Hematopoietic multipotent progenitor cell treated with erythropoietin and hydrocortisone succinate and interleukin-3 and kit ligand, for 4 days (in vitro differentiated cells): ENCODE data around the gene METAP1.

Source experiments
- DNase-seq: peaks from one replicate; pipeline ENCODE4 v3.0.0-alpha.2; 2015

The METAP1 gene

DNA sequence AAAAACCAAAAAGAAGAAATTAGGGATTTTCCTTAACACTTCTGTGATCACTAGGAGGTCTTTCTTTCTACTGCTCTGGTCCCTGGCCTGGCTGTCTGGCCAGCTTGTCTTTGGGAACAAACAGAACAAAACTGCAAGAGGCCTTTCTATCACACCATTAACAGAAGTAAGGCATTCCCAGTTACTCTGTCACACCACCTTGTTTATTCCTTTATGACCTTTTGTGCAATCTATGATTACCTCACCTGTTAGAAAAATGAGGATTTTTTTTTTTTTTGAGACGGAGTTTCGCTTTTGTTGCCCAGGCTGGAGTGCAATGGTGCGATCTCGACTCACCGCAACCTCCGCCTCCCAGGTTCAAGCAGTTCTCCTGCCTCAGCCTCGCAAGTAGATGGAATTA, 3.0 kb downstream of the METAP1 start:
- no peak for DNase-seq

DNA sequence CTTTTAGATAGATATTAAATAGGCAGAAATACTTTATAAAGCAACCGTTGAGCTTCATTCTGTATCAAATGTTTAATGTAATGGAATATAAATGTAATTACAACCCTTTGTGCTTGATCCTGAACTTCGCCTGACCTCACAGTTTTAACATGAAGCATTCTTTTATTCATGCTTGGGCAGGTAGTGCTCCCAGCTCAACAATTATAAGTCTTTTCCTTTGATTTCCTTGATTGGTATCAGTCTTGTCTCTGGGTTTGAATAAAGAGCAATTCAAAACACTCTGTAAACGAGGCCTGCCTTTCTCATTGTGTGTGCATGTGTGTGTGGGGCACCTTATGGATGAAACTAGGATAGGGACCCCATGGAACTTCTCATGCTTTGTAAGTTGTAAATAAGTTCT, 6.8 kb downstream of the METAP1 start:
- no peak for DNase-seq

DNA sequence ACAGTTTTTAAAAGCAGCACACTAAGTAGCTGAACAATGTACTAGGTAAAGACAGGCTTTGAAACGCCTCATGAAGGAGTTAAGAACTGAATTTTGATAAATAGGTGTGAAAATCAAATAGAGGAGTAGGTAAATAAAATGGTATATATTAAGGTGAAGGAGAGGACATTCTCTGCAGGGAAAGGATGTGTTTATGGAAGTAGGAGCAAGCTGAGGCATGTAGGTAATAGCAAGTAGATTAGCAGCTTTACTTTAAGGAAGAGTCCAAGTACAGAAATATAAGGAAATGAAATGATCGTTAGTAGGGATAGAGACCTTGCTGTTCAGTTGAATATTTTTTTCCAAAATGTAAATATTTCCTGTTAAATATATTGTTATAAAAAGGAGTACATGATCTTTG, 12.5 kb downstream of the METAP1 start:
- DNase-seq: no peak

DNA sequence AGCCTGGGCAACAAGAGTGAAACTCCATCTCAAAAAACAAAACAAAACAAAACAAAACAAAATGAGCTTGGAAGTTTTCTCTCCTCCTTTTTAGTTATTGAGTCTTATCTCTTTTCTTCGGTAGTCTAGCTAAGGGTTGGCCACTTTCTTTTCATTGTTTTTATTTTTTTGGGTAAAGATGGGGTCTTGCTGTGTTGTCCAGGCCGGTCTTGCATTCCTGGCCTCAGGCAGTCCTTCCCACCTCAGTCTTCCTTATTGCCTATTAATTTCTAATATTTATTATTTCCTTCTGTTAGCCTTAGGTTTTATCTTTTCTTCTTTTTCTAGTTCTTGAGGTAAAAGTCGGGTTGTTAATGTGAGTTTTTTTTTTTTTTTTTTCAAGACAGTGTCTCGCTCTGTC, 16.4 kb downstream of the METAP1 start:
- DNase-seq: no peak

DNA sequence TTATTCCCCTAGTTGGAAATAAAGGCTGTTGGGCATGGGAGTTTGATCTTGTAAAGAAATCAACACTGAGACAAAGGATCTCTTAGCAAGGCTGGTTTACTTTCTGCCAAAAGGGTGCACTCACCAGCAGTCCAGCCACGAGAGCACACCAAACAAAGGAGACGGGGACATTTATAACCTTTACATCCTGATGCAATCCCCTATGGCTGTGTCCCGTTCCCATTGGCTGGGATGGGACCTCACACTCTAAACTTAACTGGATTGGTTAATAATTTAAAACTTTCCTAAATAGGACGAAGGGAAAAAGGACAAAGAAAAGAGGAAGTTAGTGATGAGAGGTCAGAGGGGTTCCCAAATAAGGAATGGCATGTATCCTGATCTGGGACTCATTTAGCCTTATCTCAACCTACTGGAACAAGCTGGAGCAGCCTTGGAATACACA, 17.9 kb downstream of the METAP1 start:
- no peak for DNase-seq

DNA sequence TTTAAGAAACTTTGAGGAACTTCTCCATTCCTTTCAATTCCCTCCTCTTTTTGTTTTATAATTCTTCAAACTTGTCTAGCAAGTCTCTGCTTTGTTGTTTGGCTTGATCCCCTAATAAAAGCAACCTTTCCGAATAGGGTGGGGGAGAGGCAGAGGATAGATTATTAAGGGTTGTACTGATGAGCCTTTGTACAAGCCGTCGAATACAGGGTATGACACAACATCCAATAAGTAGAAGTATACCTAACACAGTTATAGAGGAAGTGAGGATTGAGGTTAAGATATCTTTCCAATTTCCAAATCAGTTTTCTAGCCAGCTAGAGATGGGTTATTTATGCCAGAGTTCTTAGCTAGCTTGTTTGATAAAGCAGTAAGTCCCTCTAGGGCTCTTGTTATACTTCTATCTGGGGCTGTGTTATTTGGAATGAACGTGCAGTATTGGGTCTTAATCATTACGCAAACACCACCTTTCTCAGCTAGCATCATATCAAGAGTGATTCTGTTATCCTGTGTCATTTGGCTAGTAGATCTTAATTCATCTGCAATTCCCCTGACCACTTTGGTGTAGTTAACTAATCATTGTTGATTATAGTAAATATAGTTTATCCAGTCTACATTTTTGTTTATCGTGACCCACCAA, 18.5 kb downstream of the METAP1 start:
- peak; percentile 13 for DNase-seq

DNA sequence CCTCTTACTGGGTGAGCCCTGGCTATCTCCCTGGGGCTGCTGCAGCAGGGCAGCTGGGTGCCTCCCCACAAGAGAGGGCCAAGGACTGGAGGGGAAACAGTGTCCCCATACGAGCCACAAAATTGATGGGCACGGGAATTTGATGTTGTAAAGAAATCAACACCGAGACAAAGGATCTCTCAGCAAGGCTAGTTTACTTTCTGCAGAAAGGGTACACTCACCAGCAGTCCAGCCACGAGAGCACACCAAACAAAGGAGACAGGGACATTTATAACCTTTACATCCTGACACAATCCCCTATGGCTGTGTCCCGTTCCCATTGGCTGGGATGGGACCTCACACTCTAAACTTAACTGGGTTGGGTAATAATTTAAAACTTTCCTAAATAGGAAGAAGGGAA, 25.9 kb downstream of the METAP1 start:
- DNase-seq: no peak

DNA sequence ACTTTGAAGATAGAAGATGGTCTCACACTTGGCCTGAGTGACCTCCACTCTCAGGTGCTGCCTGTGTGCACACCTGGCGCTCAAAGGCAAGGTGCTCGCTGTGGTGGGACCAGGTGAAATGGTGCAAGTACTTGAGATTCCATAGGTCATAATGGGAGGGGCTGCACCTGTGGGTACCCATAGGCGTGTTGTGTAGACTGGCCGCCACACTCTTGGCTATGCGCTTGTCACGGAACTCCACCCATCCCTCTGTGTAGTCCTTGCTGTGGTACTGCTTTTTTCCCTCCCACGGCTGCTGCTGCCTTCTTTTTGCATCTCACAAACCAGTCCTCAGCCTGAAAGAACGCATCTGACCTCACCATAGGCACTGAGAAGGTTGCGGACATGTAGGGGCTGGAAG, 27.0 kb downstream of the METAP1 start:
- DNase-seq: peak; percentile 9

DNA sequence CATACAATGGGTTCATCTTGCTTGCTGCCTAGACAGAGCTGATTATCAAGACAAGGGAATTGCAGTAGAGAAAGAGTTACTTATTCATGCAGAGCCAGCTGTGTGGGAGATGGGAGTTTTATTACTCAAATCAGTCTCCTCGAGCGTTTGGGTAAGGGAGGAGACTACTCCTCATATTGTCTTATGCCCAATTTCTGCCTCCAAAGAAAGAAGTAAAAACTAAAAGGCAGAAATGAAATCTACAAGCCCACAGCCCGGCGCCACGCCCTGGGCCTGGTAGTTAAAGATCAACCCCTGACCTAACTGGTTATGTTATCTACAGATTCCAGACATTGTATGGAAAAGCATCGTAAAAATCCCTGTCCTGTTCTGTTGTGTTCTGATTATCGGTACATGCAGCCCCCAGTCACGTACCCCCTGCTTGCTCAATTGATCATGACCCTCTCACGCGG, 28.3 kb downstream of the METAP1 start:
- peak; percentile 72 for DNase-seq

DNA sequence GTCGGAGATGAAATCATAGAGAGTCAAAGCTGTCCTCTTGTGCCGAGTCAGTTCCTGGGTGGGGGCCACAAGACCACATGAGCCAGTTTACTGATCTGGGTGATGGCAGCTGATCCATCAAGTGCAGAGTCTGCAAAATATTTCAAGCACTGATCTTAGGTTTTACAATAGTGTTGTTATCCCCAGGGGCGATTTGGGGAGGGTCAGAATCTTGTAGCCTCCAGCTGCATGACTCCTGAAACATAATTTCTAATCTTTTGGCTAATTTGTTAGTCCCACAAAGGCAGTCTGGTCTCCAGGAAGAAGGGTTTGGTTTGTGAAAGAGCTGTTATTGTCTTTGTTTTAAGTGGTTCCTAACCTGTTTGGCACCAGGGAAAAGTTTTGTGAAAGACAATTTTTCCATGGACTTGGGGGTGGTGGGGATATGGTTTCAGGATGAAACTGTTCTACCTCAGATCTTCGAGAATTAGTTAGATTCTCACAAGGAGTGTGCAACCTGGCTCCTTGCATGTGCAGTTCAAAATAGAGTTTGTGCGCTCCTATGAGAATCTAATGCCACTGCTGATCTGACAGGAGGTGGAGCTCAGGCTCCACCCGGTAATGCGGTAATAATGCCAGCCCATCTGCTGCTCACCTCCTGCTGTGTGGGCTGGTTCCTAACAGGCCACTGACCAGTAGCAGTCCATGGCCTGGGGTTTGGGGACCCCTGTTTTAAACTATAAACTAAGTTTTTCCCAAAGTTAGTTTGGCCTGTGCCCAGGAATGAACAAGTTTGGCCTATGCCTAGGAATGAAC, 29.2 kb downstream of the METAP1 start:
- DNase-seq: peak; percentile 47

DNA sequence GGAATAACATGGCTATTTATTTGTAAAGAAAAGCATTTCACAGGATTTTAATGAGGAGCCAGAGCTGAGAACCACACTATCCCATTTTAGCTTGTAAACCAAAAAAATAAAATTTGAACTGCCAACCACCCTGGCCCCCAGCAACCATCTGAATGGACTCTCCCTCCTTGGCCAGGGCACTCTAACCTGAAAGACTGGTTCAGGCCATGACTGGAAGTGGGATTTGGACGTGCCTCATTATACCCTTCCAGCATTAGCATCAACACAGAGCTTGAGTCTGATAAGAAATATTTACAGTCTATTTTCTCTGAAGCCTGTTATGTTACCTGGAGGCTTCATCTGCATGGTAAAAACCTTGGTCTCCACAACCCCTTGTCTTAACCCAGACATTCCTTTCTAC, 30.0 kb downstream of the METAP1 start:
- no peak for DNase-seq

DNA sequence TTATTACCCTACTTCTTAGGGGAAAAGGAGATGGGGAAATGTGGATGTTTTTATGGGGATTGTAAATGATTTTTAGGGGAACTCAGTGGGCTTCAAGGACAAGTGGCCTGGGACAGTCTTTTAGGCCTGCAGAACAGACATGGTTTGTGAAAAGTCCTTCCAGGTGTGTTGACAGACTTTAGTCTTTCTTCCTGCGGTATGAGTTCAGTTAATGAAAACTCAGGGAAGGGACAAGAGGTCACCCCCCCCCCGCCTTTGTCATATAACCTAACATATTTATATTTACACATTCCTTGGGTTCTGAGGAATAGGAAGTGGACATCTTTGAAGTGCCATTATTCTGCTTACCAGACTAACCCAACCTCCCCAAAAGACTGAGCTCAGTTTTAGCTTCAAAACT, 31.8 kb downstream of the METAP1 start:
- DNase-seq: no peak

DNA sequence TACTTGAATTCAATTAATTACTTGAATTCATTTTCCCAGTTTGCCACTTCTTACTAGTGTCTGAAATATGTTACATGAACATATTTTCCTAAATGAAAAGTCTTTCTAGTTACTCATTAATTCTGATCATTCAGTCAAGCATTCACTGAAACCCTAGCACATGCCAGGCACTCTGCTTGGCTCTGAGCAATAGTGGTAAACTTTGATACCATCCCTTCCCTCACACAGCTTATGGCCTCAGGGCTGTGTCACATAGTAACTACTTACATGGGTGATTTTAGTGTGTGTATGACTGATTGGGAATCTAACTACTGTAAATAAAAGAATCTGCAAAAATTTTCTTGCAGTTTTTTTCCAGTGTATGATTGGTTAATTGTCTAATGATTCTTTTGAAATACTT, 32.7 kb downstream of the METAP1 start:
- peak; percentile 16 for DNase-seq

DNA sequence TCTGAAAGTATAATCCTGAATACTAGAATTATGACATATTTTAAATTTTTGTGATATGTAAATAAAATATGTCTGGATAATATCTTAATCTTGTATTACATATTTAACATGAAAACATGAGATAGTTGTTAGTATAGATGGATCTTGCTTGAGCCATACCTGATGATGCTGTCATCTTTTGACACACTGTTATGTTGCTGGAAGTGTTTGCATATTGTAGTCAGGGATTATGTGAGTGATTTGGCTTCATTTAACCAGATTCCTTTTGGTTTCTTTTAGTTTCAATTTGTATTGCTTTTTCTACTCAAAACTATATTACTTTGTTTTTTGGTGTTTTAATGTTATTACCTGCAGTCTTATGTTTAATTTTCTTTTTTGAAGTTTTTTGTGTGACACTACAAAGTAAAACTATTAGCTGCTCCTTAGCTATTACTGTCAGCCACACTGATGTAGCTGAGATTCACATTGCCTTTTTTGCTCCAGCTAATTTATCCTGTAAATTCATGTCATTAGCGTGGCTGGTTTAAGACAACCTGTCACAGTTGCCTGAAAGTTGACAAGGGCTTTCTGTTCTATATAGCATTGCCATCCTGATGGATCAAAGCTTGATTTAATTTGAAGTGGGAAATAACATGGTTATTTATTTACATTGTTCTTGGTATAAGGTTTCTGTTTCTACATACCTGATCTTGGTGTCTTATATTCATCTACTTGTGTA, 33.7 kb downstream of the METAP1 start:
- DNase-seq: no peak

DNA sequence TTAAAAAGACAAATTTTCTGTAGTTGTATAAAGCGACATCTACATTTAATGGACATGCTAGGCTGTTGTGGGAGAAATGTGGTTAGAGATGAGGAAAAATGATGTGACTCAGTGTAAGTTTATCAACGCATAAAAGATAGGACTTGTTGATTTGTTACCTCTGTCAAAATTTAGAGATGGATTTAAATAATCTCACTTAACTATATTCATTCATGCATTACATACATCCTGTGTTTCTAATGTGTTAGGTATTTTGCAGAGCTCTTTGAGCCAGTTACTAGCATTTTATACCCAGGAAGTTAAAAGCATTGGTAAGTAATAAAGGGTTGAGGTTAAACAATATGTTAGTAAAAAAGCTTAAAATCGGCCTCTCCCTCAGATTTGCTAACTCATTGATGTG, 34.3 kb downstream of the METAP1 start:
- DNase-seq: peak; percentile 37

DNA sequence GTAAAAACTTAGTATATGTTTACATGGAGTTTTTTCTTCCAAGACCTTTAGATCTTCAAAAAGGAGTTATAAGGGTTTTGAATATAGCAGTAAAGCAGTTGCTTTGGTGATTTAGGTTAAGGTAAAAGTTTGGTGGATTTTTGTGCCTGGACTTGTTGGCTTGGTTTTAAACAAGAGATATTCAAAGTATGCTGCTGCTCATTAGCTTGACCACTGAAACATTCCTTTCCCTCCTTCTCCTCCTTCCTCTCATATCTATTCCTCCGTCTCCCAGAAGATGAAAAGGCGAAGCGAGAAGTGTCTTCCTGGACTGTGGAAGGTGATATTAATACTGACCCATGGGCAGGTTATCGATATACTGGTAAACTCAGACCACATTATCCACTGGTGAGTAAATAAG, 38.4 kb downstream of the METAP1 start:
- no peak for DNase-seq

DNA sequence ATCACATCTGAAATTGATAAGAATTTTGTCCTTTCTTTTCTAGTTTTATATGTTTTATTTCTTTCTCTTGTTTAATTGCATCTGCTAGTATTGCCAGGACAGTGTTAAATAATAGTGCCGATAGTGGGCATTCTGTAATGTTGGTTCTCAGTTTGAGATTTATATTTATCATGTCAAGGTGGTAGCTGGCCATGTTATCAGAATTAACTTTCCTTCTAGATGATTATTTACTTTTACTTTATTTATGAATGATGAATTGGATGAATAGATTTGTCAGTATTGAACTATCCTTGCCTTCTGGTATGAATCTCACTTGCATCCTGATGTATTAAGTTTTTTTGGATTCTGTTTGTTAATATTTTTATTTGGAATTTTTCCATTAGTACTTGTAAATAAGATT, 42.7 kb downstream of the METAP1 start:
- DNase-seq: peak; percentile 11

DNA sequence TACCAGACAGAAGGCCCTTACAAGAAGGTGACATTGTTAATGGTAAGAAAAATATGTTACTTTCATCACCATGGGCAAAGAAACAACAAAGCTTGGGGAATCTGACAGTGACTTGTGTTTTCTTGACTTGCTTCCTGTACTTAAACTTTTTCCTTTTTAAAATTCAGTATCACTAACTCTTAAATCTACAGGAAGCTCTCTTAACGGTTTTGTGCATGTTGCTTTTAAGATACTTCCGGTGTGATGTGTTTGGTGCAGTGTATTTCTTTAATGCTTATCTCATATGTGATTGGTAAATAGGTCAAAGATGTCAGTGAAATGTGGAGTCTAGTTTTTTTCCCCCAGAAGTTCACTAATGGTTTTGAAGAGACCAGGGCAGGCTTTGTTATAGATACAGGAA, 47.8 kb downstream of the METAP1 start:
- DNase-seq: peak; percentile 58

DNA sequence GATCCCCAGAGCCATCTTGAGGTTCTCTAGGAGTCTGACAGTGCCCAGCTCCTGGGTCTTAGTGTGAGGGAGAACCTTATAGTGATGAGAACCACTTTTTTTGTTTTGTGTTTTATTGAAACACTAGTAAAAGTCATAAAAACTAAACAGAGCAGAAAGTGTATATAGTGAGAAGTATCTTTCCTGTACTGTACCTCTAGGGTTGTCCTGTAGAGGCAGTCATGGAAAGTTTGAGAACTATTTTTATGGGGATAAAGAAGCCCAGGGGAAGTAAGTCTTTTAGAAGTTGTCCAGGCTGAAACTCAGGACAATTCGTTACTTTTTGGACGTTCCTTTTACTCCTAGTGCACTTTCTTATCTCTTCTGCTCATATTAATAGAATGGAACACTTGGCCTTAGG, 52.2 kb downstream of the METAP1 start:
- DNase-seq: no peak

DNA sequence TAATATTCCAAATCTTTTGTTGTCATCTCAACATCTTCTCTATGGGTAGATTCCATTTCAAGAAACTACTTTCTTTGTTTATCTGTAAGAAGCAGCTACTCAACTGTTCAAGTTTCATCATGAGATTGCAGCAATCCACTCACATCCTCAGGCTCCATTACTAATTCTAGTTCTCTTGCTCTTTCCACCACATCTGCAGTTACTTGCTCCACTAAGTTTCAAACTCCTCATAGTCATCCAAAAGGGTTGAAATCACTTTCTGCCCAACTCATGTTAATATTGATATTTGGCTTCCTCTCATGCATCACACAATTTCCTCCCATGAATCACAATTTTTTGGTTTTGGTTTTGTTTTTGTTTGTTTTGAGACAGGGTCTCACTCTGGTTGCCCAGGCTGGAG, 57.4 kb downstream of the METAP1 start:
- DNase-seq: no peak

DNA sequence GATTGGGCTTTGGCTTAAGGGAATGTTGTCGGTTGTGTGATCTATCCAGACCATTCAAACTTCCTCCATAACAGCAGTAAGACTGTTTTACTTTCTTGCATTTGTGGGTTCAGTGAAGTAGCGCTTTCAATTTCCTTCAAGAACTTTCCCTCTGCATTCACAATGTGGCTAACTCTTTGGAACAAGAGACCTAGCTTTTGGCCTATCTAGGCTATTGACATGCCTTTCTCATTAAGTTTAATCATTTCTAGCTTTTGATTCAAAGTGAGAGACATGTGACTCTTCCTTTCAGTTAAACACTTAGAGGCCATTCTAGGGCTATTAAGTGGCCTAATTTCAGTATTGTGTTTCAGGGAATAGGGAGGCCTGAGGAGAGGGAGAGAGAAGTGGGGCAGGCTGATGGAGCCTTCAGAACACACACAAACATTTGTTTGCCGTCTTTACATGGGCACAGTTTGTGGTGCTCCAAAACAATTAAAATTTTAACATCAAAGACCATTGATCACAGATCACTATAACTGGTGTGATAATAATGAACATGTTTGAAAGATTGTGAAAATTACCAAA, 59.0 kb downstream of the METAP1 start:
- DNase-seq: no peak

DNA sequence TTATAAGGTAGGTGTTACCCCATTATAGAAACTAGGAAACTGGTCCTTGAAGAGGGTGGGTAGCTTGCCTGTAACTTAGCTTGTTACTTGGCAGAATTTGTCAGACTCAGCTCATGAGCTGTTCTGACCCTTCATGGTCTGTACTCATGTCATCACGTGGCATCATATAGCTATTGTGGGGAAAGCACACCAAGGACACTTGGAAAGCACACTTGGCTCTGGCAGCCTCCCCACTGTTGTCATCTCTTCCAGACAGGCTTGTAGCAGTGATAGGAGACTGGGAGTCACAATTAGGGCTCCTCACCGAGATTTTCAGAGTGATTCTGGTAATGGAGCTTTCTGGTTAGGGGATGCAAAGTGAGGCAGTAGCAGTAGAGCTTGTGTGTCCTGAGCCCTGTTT, 62.7 kb downstream of the METAP1 start:
- DNase-seq: no peak

DNA sequence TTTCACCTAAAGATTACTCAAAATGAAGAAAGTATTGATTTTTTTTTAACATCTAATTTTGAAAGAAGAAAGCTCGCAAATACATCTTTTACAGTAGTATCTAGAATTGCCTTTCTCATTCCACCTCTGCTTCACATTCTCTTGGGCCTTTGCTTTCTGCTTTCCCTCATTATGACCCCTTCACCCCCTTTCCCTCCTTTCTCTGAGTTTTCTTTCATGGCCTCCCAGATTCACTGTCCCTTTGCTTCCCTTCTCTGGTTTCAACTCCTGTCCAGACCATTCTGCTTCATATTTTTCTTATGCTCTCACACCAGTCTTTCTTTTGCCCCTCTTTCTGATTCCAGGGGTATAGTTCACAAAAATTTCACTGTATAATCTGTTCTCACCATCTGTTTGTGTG, 64.0 kb downstream of the METAP1 start:
- DNase-seq: no peak
